ENCODE measurements around the gene WLS. TPM values are rescaled to one million over a fixed set of nuclear protein-coding genes. Genes with fewer than 3 reads are reported as not detected.

WLS gene
- total RNA-seq, 1 donor from 2014 or later: 29.9 TPM

- Histone ChIP-seq H3K9me3 (no peaks in the 10 kb centered on the region), H3K36me3 (no peaks in the 10 kb centered on the region), H3K4me1 (peaks cover 0 to 13% of the 10 kb centered on the region in 2 donors), H3K27me3 (no peaks in the 10 kb centered on the region), H3K27ac (no peak overlapping the region), H3K4me3 (no peak overlapping the region)
- no peak for TF ChIP-seq CTCF (IDR thresholded peaks at IDR 0.05)
- intact Hi-C loops (cut with DNase I): loop anchor here (5.0 kb wide), 1 partner anchor 385 kb away; no protein-coding TSS in a partner anchor
- DNase-seq (ENCODE audit: low spot score in 2 of 2): no peak
These were observed 4.7 kb downstream of the WLS start for GRCh38 chr1:68227598-68227997.

DNA sequence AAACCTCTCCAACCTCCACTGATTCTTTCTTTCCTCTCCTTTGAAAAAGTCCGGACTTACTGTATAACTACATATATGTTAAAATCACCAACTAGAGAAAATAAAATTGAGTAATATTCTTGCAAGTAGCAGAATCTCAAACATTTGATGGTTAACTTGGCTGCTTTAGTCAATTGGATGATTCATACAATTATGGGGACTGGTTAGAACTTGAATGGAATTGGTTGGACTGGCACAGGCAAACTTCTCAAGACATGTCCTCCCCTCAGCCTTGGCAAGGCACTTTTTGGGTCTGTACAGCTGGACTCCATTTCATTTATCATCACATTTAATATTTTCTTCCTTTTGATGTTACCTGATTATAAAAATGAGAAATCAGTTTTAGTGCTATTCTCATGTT lies 6.5 kb downstream of the WLS start:
- Histone ChIP-seq H3K36me3 (no peaks in the 10 kb centered on the region), H3K27ac (no peak overlapping the region), H3K4me3 (no peak overlapping the region), H3K27me3 (no peaks in the 10 kb centered on the region), H3K9me3 (no peaks in the 10 kb centered on the region), H3K4me1 (peaks cover 0 to 19% of the 10 kb centered on the region in 2 donors)
- intact Hi-C loops (cut with DNase I): loop anchor here (5.0 kb wide), 1 partner anchor 383 kb away; no protein-coding TSS in a partner anchor
- no peak for TF ChIP-seq CTCF (IDR thresholded peaks at IDR 0.05)
- DNase-seq (ENCODE audit: low spot score in 2 of 2): no peak

GRCh38 chr1:68223687-68224086 lies 8.6 kb downstream of the WLS start:
- no peak for DNase-seq (ENCODE audit: low spot score in 2 of 2)
- Histone ChIP-seq H3K27me3 (no peaks in the 10 kb centered on the region), H3K4me1 (peaks cover 0 to 6% of the 10 kb centered on the region in 2 donors), H3K9me3 (no peaks in the 10 kb centered on the region), H3K27ac (peak overlapping the region; percentile 33 to 62), H3K36me3 (no peaks in the 10 kb centered on the region), H3K4me3 (no peak overlapping the region)
- intact Hi-C loops (cut with DNase I): no loop called here
- no peak for TF ChIP-seq CTCF (IDR thresholded peaks at IDR 0.05)

DNA sequence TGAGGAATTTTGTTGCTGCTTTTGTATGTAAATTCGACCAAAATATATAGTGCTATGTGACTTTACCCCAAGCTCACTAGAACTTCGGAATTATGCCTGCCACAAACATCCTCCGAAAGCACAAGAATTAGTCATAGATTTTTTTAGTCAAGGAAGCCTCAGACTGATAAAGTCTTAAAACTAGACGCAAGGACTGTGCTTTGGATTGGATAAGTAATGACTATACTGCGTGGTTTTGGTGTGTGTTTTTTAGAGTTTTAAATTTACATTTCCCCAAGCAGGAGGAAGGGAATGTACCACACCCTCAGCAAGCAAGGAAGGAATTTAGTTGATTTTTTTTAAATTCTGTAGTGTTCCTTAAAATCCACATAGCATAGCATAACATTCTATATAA lies 10.3 kb downstream of the WLS start:
- intact Hi-C loops (cut with DNase I): no loop called here
- no peaks in the 10 kb centered on the region for H3K27me3 ChIP-seq

GRCh38 chr1:68221001-68221979 lies 11.0 kb downstream of the WLS start:
- Histone ChIP-seq H3K4me3 (no peak overlapping the region), H3K36me3 (no peaks in the 10 kb centered on the region), H3K27me3 (no peaks in the 10 kb centered on the region), H3K9me3 (no peaks in the 10 kb centered on the region), H3K27ac (no peak overlapping the region), H3K4me1 (peaks cover 0 to 6% of the 10 kb centered on the region in 2 donors)
- no peak for DNase-seq (ENCODE audit: low spot score in 2 of 2)
- TF ChIP-seq CTCF (IDR thresholded peaks at IDR 0.05): no peak
- intact Hi-C loops (cut with DNase I): no loop called here

More for the DNA sequence above, 10.3 kb downstream of the WLS start:
- no peak overlapping the region for H3K4me3 ChIP-seq
- no peak for DNase-seq (ENCODE audit: low spot score in 2 of 2)
- H3K4me1 ChIP-seq: peaks cover 0 to 6% of the 10 kb centered on the region in 2 donors
- H3K9me3 ChIP-seq: no peaks in the 10 kb centered on the region
- no peak overlapping the region for H3K27ac ChIP-seq
- H3K36me3 ChIP-seq: no peaks in the 10 kb centered on the region
- no peak for TF ChIP-seq CTCF (IDR thresholded peaks at IDR 0.05)
